ENCODE data around the gene C12orf76. TPM values are rescaled to one million over a fixed set of nuclear protein-coding genes. Genes with fewer than 3 reads are reported as not detected.

The C12orf76 gene
- total RNA-seq, 1 experiment from 2014 or later, result 18.3 TPM

GRCh38 chr12:110093631-110094311 lies 45.4 kb upstream of the C12orf76 start:
- no peak for ATAC-seq
- no peak for DNase-seq (ENCODE audit: low spot score)
- Mint-ChIP-seq H3K36me3 (no peaks in the 10 kb centered on the region), H3K27ac (no peak overlapping the region), H3K4me3 (no peak overlapping the region), H3K4me1 (no peaks in the 10 kb centered on the region), H3K27me3 (ENCODE audit: low read depth) (peaks cover 11% of the 10 kb centered on the region), H3K9me3 (no peaks in the 10 kb centered on the region)
- POLR2A ChIA-PET, result no interaction called here
- no peak for TF ChIP-seq FOXJ3 (CRISPR knock-in tag; IDR thresholded peaks at IDR 0.05; ENCODE audit: borderline replicate concordance)
- no peak for TF ChIP-seq PRRX2 (CRISPR knock-in tag; IDR thresholded peaks at IDR 0.05)
- no peak for TF ChIP-seq ZNF416 (CRISPR knock-in tag; IDR thresholded peaks at IDR 0.05)
- CTCF ChIA-PET, result no interaction called here

- CTCF ChIA-PET, result interaction anchor here (0.5 kb wide), 1 partner anchor 927 kb away, joined by 3 read pairs; no protein-coding TSS in a partner anchor
- no peak overlapping the region for H3K4me3 Mint-ChIP-seq
Measured at GRCh38 chr12:110091136-110091711, 42.9 kb upstream of the C12orf76 start.

GRCh38 chr12:110090266-110091135 lies 42.2 kb upstream of the C12orf76 start:
- no peaks in the 10 kb centered on the region for H3K36me3 Mint-ChIP-seq
- no peak for DNase-seq (ENCODE audit: low spot score)
- no peak overlapping the region for H3K4me3 Mint-ChIP-seq
- ATAC-seq, result no peak
- ChIA-PET CTCF (interaction anchor here (0.5 kb wide), 1 partner anchor 928 kb away, joined by 3 read pairs; no protein-coding TSS in a partner anchor), POLR2A (no interaction called here)
- peaks cover 17% of the 10 kb centered on the region for H3K27me3 Mint-ChIP-seq (ENCODE audit: low read depth)
- H3K4me1 Mint-ChIP-seq, result no peaks in the 10 kb centered on the region
- no peaks in the 10 kb centered on the region for H3K9me3 Mint-ChIP-seq
- H3K27ac Mint-ChIP-seq, result no peak overlapping the region
- TF ChIP-seq GTF2I (CRISPR knock-in tag; conservative IDR thresholded peaks at IDR 0.05), result no peak
- TF ChIP-seq ZNF232 (CRISPR knock-in tag; IDR thresholded peaks at IDR 0.05), result no peak
- no peak for TF ChIP-seq FOXJ3 (CRISPR knock-in tag; IDR thresholded peaks at IDR 0.05; ENCODE audit: borderline replicate concordance)
- no peak for TF ChIP-seq TEAD1 (CRISPR knock-in tag; IDR thresholded peaks at IDR 0.05)
- TF ChIP-seq NR3C1 (CRISPR knock-in tag; conservative IDR thresholded peaks at IDR 0.05; ENCODE audit: low read depth), result no peak
- TF ChIP-seq USF1 (CRISPR knock-in tag; IDR thresholded peaks at IDR 0.05), result no peak
- no peak for TF ChIP-seq AR (CRISPR knock-in tag; IDR thresholded peaks at IDR 0.05)
- no peak for TF ChIP-seq HMGA2 (CRISPR knock-in tag; IDR thresholded peaks at IDR 0.05)
- TF ChIP-seq ETV6 (CRISPR knock-in tag; IDR thresholded peaks at IDR 0.05), result no peak
- no peak for TF ChIP-seq FOXK1 (CRISPR knock-in tag; IDR thresholded peaks at IDR 0.05)
- TF ChIP-seq ZNF512 (CRISPR knock-in tag; IDR thresholded peaks at IDR 0.05; ENCODE audit: borderline replicate concordance), result no peak

More at GRCh38 chr12:110091136-110091711, 42.9 kb upstream of the C12orf76 start:
- H3K27me3 Mint-ChIP-seq (ENCODE audit: low read depth), result peaks cover 14% of the 10 kb centered on the region
- H3K9me3 Mint-ChIP-seq, result no peaks in the 10 kb centered on the region
- no peaks in the 10 kb centered on the region for H3K36me3 Mint-ChIP-seq
- POLR2A ChIA-PET, result no interaction called here
- TF ChIP-seq MLX (CRISPR knock-in tag; IDR thresholded peaks at IDR 0.05) (no peak), ZBTB21 (CRISPR knock-in tag; IDR thresholded peaks at IDR 0.05; ENCODE audit: borderline replicate concordance) (no peak), GABPB1 (CRISPR knock-in tag; IDR thresholded peaks at IDR 0.05) (no peak), IRF1 (CRISPR knock-in tag; IDR thresholded peaks at IDR 0.05) (no peak), ATF2 (CRISPR knock-in tag; IDR thresholded peaks at IDR 0.05; ENCODE audit: borderline replicate concordance, low read depth) (no peak), MYBL2 (CRISPR knock-in tag; IDR thresholded peaks at IDR 0.05) (no peak)
- DNase-seq (ENCODE audit: low spot score) (no peak), ATAC-seq (no peak)
- no peaks in the 10 kb centered on the region for H3K4me1 Mint-ChIP-seq
- no peak overlapping the region for H3K27ac Mint-ChIP-seq

Measured in WTC11 (cell line).